Skeletal muscle cell (primary cell): Measurements from ENCODE around the gene PLPPR3.

Experiments
- DNase-seq: peaks from one replicate; pipeline ENCODE4 v3.0.0-alpha.2; 2010; ENCODE audit warnings: low read depth
- H3K4me3 ChIP-seq: 2 replicates; pipeline ENCODE4 v1.5.1; 2011; ENCODE audit warnings: low read depth, mild to moderate bottlenecking, control low read depth, low read length, moderate library complexity

Gene PLPPR3

GRCh38 chr19:800360-801029 lies 21.3 kb downstream of the PLPPR3 start:
- no peak for DNase-seq

GRCh38 chr19:799076-799881 lies 22.5 kb downstream of the PLPPR3 start:
- no peak for DNase-seq
- peak overlapping the region; percentile 90 for H3K4me3 ChIP-seq

More at GRCh38 chr19:800360-801029, 21.3 kb downstream of the PLPPR3 start:
- H3K4me3 ChIP-seq: peak overlapping the region; percentile 12

GRCh38 chr19:798415-799075 lies 23.2 kb downstream of the PLPPR3 start:
- no peak for DNase-seq

GRCh38 chr19:797528-798414 lies 24.0 kb downstream of the PLPPR3 start:
- DNase-seq: peak; percentile 65

More at GRCh38 chr19:798415-799075, 23.2 kb downstream of the PLPPR3 start:
- peak overlapping the region; percentile 90 for H3K4me3 ChIP-seq

GRCh38 chr19:796692-797527 lies 24.8 kb downstream of the PLPPR3 start, which contains the start of gene PTBP1:
Gene PTBP1, plus strand, starts transcription at chr19:797452. Its CDS starts 46 bp downstream, at chr19:797498.
- peak; percentile 100 for DNase-seq
- H3K4me3 ChIP-seq: peak within 1 kb of the TSS; percentile 90

More at GRCh38 chr19:797528-798414, 24.0 kb downstream of the PLPPR3 start:
- peak overlapping the region; percentile 90 for H3K4me3 ChIP-seq

- no peak for DNase-seq
- H3K4me3 ChIP-seq: peak overlapping the region; percentile 61
Measured at GRCh38 chr19:795691-796581, 25.8 kb downstream of the PLPPR3 start.

GRCh38 chr19:795073-795611 lies 26.6 kb downstream of the PLPPR3 start:
- DNase-seq: no peak
- H3K4me3 ChIP-seq: no peak overlapping the region

GRCh38 chr19:793806-794205 lies 27.9 kb downstream of the PLPPR3 start:
- no peak for DNase-seq
- no peak overlapping the region for H3K4me3 ChIP-seq

GRCh38 chr19:792306-792885 lies 29.4 kb downstream of the PLPPR3 start:
- no peak for DNase-seq
- no peak overlapping the region for H3K4me3 ChIP-seq

GRCh38 chr19:791567-792305 lies 30.0 kb downstream of the PLPPR3 start:
- no peak for DNase-seq
- no peak overlapping the region for H3K4me3 ChIP-seq

GRCh38 chr19:791007-791566 lies 30.7 kb downstream of the PLPPR3 start:
- no peak overlapping the region for H3K4me3 ChIP-seq
- DNase-seq: no peak

- no peak overlapping the region for H3K4me3 ChIP-seq
- DNase-seq: no peak
Measured at GRCh38 chr19:789701-790060, 32.1 kb downstream of the PLPPR3 start.

GRCh38 chr19:788983-789700 lies 32.6 kb downstream of the PLPPR3 start:
- no peak overlapping the region for H3K4me3 ChIP-seq
- DNase-seq: no peak

- no peak for DNase-seq
- H3K4me3 ChIP-seq: no peak overlapping the region
Measured at GRCh38 chr19:788686-788982, 33.1 kb downstream of the PLPPR3 start.

- DNase-seq: no peak
- no peak overlapping the region for H3K4me3 ChIP-seq
Measured at GRCh38 chr19:787536-787935, 34.2 kb downstream of the PLPPR3 start.

GRCh38 chr19:784541-784940 lies 37.2 kb downstream of the PLPPR3 start:
- no peak for DNase-seq

More at GRCh38 chr19:784541-784940, 37.2 kb downstream of the PLPPR3 start:
- H3K4me3 ChIP-seq: no peak overlapping the region
